IMR-90 (cell line): ENCODE results near the gene ERBB4. TPM values are rescaled to one million over a fixed set of nuclear protein-coding genes. Genes with fewer than 3 reads are reported as not detected.

Source experiments
- ATAC-seq: fragments of 200-7000 bp; cut with Tn5 transposase; 2 replicates; pipeline ENCODE4 v1.9.1; 2020; ENCODE audit warnings: low read depth, mild to moderate bottlenecking, moderate library complexity
- BruUV-seq: library from RNA; stranded (reverse); fragments of 400-500 nt; replicated peaks from 2 replicates; lab custom pipeline; 2021; lab: Mats Ljungman, UMichigan
- CTCF ChIA-PET: fragments of 300-600 bp; formaldehyde crosslinking; extraction: SDS; loops from one replicate; lab custom pipeline; 2021; ENCODE audit warnings: antibody characterized with exemption; lab: Yijun Ruan, JAX
- POLR2A ChIA-PET: fragments of 300-600 bp; sonication (Branson Sonifier 250); formaldehyde crosslinking; loops from one replicate; lab custom pipeline; 2022; ENCODE audit warnings: antibody characterized with exemption; ENCODE audit not compliant: unreplicated experiment; lab: Charles Lee
- DNase-seq: peaks from one replicate; pipeline ENCODE4 v3.0.0; 2013
- H2AFZ ChIP-seq: replicated peaks from 2 replicates; pipeline ENCODE3; 2013; ENCODE audit warnings: low read length, mild to moderate bottlenecking; ENCODE audit not compliant: poor library complexity
- H2AK5ac ChIP-seq: 2 replicates; pipeline ENCODE4 v1.6.1; 2013; ENCODE audit warnings: low read depth, low read length, inconsistent platforms
- H2AK9ac ChIP-seq: replicated peaks from 2 replicates; pipeline ENCODE3; 2013; ENCODE audit warnings: mild to moderate bottlenecking, low read depth, low read length, moderate library complexity; ENCODE audit not compliant: poor library complexity
- H2BK120ac ChIP-seq: 2 replicates; pipeline ENCODE4 v1.6.1; 2013; ENCODE audit warnings: low read depth, low read length, inconsistent platforms
- H2BK15ac ChIP-seq: 3 replicates; pipeline ENCODE4 v1.6.1; 2013; ENCODE audit warnings: low read depth, low read length, inconsistent platforms
- H2BK20ac ChIP-seq: 2 replicates; pipeline ENCODE4 v1.6.1; 2013; ENCODE audit warnings: low read depth, mild to moderate bottlenecking, inconsistent platforms, low read length, moderate library complexity
- H2BK5ac ChIP-seq: 2 replicates; pipeline ENCODE4 v1.6.1; 2013; ENCODE audit warnings: mild to moderate bottlenecking, low read depth, low read length, inconsistent platforms; ENCODE audit not compliant: poor library complexity, severe bottlenecking
- H3K14ac ChIP-seq: replicated peaks from 2 replicates; pipeline ENCODE4 v1.6.1; 2013; ENCODE audit warnings: low read depth, low read length, inconsistent platforms
- H3K18ac ChIP-seq: 2 replicates; pipeline ENCODE4 v1.6.1; 2013; ENCODE audit warnings: low read depth, low read length, control low read depth
- H3K23ac ChIP-seq: 2 replicates; pipeline ENCODE4 v1.6.1; 2013; ENCODE audit warnings: low read depth, low read length, inconsistent platforms
- H3K27ac ChIP-seq: 2 replicates; pipeline ENCODE4 v1.5.1; 2013; ENCODE audit warnings: mild to moderate bottlenecking, control low read depth, low read length; ENCODE audit not compliant: insufficient read depth
- H3K27me3 ChIP-seq: 2 replicates; pipeline ENCODE4 v1.6.1; 2013; ENCODE audit warnings: low read length; ENCODE audit not compliant: control insufficient read depth, insufficient read depth
- H3K36me3 ChIP-seq: 2 replicates; pipeline ENCODE4 v1.6.1; 2013; ENCODE audit warnings: low read length, mixed read lengths; ENCODE audit not compliant: control insufficient read depth, insufficient read depth
- H3K4ac ChIP-seq: 2 replicates; pipeline ENCODE4 v1.6.1; 2013; ENCODE audit warnings: low read depth, low read length, inconsistent platforms
- H3K4me1 ChIP-seq: 2 replicates; pipeline ENCODE4 v1.6.1; 2013; ENCODE audit warnings: low read length, mixed read lengths; ENCODE audit not compliant: control insufficient read depth, insufficient read depth
- H3K4me2 ChIP-seq: 2 replicates; pipeline ENCODE4 v1.6.1; 2013; ENCODE audit warnings: low read depth, mild to moderate bottlenecking, control low read depth, low read length, moderate library complexity
- H3K4me3 ChIP-seq: 2 replicates; pipeline ENCODE4 v1.5.1; 2013; ENCODE audit warnings: low read depth, mild to moderate bottlenecking, control low read depth, low read length, moderate library complexity; ENCODE audit not compliant: insufficient read depth
- H3K56ac ChIP-seq: 2 replicates; pipeline ENCODE4 v1.6.1; 2013; ENCODE audit warnings: low read length, inconsistent platforms; ENCODE audit not compliant: insufficient read depth; ENCODE audit errors: extremely low read depth
- H3K79me1 ChIP-seq, 2 experiments: 2 replicates each; pipeline ENCODE4 v1.6.1; 2013; ENCODE audit warnings: low read length in 2 of 2, inconsistent platforms in 1 of 2, low read depth in 1 of 2
- H3K9ac ChIP-seq: 2 replicates; pipeline ENCODE4 v1.6.1; 2013; ENCODE audit warnings: low read depth, low read length, control low read depth
- H3K9me1 ChIP-seq: 2 replicates; pipeline ENCODE4 v1.6.1; 2013; ENCODE audit warnings: low read length, inconsistent platforms; ENCODE audit not compliant: insufficient read depth
- H3K9me3 ChIP-seq: 2 replicates; pipeline ENCODE4 v1.6.1; 2013; ENCODE audit warnings: low read length; ENCODE audit not compliant: control insufficient read depth, insufficient read depth
- H4K20me1 ChIP-seq: 2 replicates; pipeline ENCODE4 v1.6.1; 2013; ENCODE audit warnings: low read length, inconsistent platforms; ENCODE audit not compliant: insufficient read depth
- H4K5ac ChIP-seq: 2 replicates; pipeline ENCODE4 v1.6.1; 2013; ENCODE audit warnings: mild to moderate bottlenecking, low read depth, low read length, control low read depth
- H4K8ac ChIP-seq, 2 experiments: 2 replicates each; pipeline ENCODE4 v1.6.1; 2013; ENCODE audit warnings: low read depth in 2 of 2, low read length in 2 of 2, control low read depth in 1 of 2, inconsistent platforms in 1 of 2
- H4K91ac ChIP-seq: 2 replicates; pipeline ENCODE4 v1.6.1; 2013; ENCODE audit warnings: low read depth, low read length, inconsistent platforms; ENCODE audit not compliant: insufficient read depth
- BHLHE40 ChIP-seq: fragments of 150-350 bp; IDR thresholded peaks from 2 replicates; pipeline ENCODE4 v1.6.1; 2016; ENCODE audit warnings: mild to moderate bottlenecking, low read depth, low read length
- CEBPB ChIP-seq: IDR thresholded peaks from 2 replicates; pipeline ENCODE4 v1.6.1; 2012; ENCODE audit warnings: low read depth, low read length, improper control_type of control experiment
- FOS ChIP-seq: fragments of 150-350 bp; IDR thresholded peaks from 2 replicates; pipeline ENCODE4 v1.6.1; 2016; ENCODE audit warnings: low read depth, low read length
- MAFK ChIP-seq: IDR thresholded peaks from 2 replicates; pipeline ENCODE4 v1.6.1; 2012; ENCODE audit warnings: low read depth, low read length, improper control_type of control experiment
- MAZ ChIP-seq: IDR thresholded peaks from 2 replicates; pipeline ENCODE4 v1.6.1; 2012; ENCODE audit warnings: low read depth, mild to moderate bottlenecking, low read length, improper control_type of control experiment, moderate library complexity, borderline replicate concordance
- MXI1 ChIP-seq: IDR thresholded peaks from 2 replicates; pipeline ENCODE4 v1.6.1; 2012; ENCODE audit warnings: low read depth, mild to moderate bottlenecking, low read length, moderate library complexity, borderline replicate concordance
- NFE2L2 ChIP-seq: fragments of 150-350 bp; IDR thresholded peaks from 2 replicates; pipeline ENCODE4 v1.6.1; 2016; ENCODE audit warnings: low read depth, mild to moderate bottlenecking, low read length
- POLR2A ChIP-seq: IDR thresholded peaks from 2 replicates; pipeline ENCODE4 v1.6.1; 2012; ENCODE audit warnings: mild to moderate bottlenecking, low read depth, low read length
- RAD21 ChIP-seq: IDR thresholded peaks from 2 replicates; pipeline ENCODE4 v1.6.1; 2012; ENCODE audit warnings: low read length, improper control_type of control experiment
- RCOR1 ChIP-seq: IDR thresholded peaks from 2 replicates; pipeline ENCODE4 v1.6.1; 2012; ENCODE audit warnings: mild to moderate bottlenecking, low read length, improper control_type of control experiment; ENCODE audit not compliant: insufficient replicate concordance
- RFX5 ChIP-seq: IDR thresholded peaks from 2 replicates; pipeline ENCODE4 v1.8.0; 2012; ENCODE audit warnings: low read depth, mild to moderate bottlenecking, low read length, moderate library complexity
- SMC3 ChIP-seq: fragments of 150-350 bp; IDR thresholded peaks from 2 replicates; pipeline ENCODE4 v1.6.1; 2016; ENCODE audit warnings: low read depth, mild to moderate bottlenecking, antibody characterized with exemption, low read length, moderate library complexity
- WGBS, 2 experiments: methylation state at CpG; one replicate each; pipeline versions ENCODE4 v1.1.5 to v1.1.7; 2013; ENCODE audit warnings: missing lambda C conversion rate in 2 of 2; ENCODE audit not compliant: insufficient read length in 1 of 2; ENCODE audit errors: extremely low coverage in 2 of 2; 5-methylcytosine and 5-hydroxymethylcytosine counted together
- dilution Hi-C: fragments of 300-500 bp; cut with HindIII; formaldehyde crosslinking; loops from one replicate; pipeline ENCODE4 v1.14.3; 2018; ENCODE audit warnings: low sequenced_read_pairs; ENCODE audit not compliant: unreplicated experiment
- in situ Hi-C: fragments of 300-500 bp; cut with MboI; formaldehyde crosslinking; loops from 3 replicates; pipeline ENCODE4 v1.14.3; 2019; ENCODE audit warnings: low sequenced_read_pairs, inconsistent platforms, mixed read lengths
- intact Hi-C: fragments of 100-400 bp; cut with micrococcal nuclease; formaldehyde crosslinking; loops from 2 replicates; pipeline ENCODE4 v1.10.0; 2022
- polyA plus RNA-seq, 3 experiments: library from polyadenylated mRNA; depleted of rRNA; stranded (reverse); fragments of >200 nt; gene quantifications; 2 replicates each; pipeline ENCODE4 v1.2.3, GENCODE V29; 2012; ENCODE audit warnings: low replicate concordance in 1 of 3
- total RNA-seq: library from RNA; depleted of rRNA; stranded (reverse); fragments of >200 nt; gene quantifications from 2 replicates; pipeline ENCODE4 v1.2.3, GENCODE V29; 2012
- TF ChIP-seq, protein P1 (sequence below): conservative IDR thresholded peaks from 2 replicates; pipeline ENCODE4 v1.5.1; 2012; ENCODE audit warnings: mild to moderate bottlenecking, low read depth, low read length, improper control_type of control experiment
- TF ChIP-seq, protein P2 (sequence below): fragments of 150-350 bp; IDR thresholded peaks from 2 replicates; pipeline ENCODE4 v1.6.1; 2017; ENCODE audit warnings: mild to moderate bottlenecking, antibody characterized with exemption, low read length, low read depth
- TF ChIP-seq, protein P3 (sequence below): fragments of 150-350 bp; IDR thresholded peaks from 2 replicates; pipeline ENCODE4 v1.6.1; 2016; ENCODE audit warnings: low read depth, mild to moderate bottlenecking, low read length, moderate library complexity, borderline replicate concordance

The ERBB4 gene
- total and polyA plus RNA-seq, 2 of the 4 experiments (the other 2 are of a cell fraction) = not detected

DNA sequence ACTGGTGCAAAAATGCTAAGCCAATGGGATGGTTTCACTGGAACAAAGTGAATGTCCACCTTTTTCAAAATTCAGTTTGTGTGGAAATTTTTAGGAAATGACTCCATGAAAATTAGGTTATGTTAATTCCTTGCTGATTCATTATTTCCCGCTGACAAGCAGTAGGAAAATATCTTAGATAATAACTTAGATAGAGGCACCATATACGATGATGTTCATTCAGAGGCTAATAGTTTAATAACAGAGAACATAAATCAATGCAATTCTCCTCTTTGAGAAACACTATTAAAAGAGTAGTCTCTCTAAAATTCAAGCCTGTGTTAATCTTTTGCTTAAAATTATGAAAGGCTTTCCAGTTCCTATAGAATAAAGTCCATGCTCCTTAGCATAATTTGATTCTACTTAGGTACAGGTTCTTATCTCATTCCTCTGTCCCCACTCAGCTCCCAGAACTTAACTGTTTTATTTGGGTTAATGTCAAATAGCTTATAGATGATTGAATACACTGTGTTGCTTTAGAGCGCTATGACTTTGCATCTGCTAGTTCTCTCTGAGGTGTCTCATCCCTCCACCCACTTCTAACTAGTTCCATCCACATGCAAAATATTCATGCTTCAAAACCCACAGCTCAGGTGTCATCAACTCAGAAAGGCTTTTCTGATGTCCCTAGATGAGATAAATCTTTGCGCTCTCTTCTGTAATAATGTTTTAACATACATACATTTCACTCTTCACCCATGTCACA, 503.6 kb downstream of the ERBB4 start:
- Histone ChIP-seq H3K9me3 (no peaks in the 10 kb centered on the region), H3K4ac (peak overlapping the region; percentile 66; the same call in 1 of the 2 replicates), H4K5ac (no peak overlapping the region), H2BK120ac (peak overlapping the region; percentile 52; the same call in 1 of the 2 replicates), H3K4me1 (0 out of 2 replicates have a peak, but pooled peaks cover 1% of the 10 kb centered on the region), H3K4me2 (no peak overlapping the region), H4K8ac (no peak overlapping the region), H2AFZ (no peak overlapping the region), H3K23ac (0 out of 2 replicates have a peak overlapping the region, but pooled peaks have one; percentile 31), H2AK5ac (no peak overlapping the region), H3K9ac (no peak overlapping the region), H2BK5ac (no peak overlapping the region), H3K27me3 (no peaks in the 10 kb centered on the region), H3K14ac (no peak overlapping the region; the same call in 1 of the 2 replicates), H3K9me1 (no peaks in the 10 kb centered on the region), H3K4me3 (no peak overlapping the region), H2AK9ac (no peak overlapping the region), H2BK20ac (peak overlapping the region; percentile 68), H3K18ac (no peak overlapping the region; the same call in 1 of the 2 replicates), H3K56ac (peak overlapping the region; percentile 3; the same call in 1 of the 2 replicates), H4K20me1 (no peaks in the 10 kb centered on the region), H3K79me1 (no peaks in the 10 kb centered on the region), H4K91ac (no peak overlapping the region), H3K27ac (no peak overlapping the region), H2BK15ac (0 out of 3 replicates have a peak overlapping the region, but pooled peaks have one; percentile 44), H3K36me3 (no peaks in the 10 kb centered on the region)
- ATAC-seq = no peak
- peak; percentile 30 for DNase-seq
- dilution Hi-C loops = no loop called here
- in situ Hi-C loops = no loop called here
- CTCF ChIA-PET = no interaction called here
- intact Hi-C loops = no loop called here
- BruUV-seq = no TSS peak
- POLR2A ChIA-PET = no interaction called here
- no CpG with 5 or more reads among the region's 4 CpGs for WGBS, 2 experiments
- TF ChIP-seq RFX5 (no peak), FOS (no peak), NFE2L2 (no peak), RAD21 (no peak), SMC3 (no peak), RCOR1 (no peak), POLR2A (no peak), MXI1 (no peak), MAZ (no peak), MAFK (no peak), CEBPB (no peak), BHLHE40 (no peak)
- TF ChIP-seq, protein P1, sequence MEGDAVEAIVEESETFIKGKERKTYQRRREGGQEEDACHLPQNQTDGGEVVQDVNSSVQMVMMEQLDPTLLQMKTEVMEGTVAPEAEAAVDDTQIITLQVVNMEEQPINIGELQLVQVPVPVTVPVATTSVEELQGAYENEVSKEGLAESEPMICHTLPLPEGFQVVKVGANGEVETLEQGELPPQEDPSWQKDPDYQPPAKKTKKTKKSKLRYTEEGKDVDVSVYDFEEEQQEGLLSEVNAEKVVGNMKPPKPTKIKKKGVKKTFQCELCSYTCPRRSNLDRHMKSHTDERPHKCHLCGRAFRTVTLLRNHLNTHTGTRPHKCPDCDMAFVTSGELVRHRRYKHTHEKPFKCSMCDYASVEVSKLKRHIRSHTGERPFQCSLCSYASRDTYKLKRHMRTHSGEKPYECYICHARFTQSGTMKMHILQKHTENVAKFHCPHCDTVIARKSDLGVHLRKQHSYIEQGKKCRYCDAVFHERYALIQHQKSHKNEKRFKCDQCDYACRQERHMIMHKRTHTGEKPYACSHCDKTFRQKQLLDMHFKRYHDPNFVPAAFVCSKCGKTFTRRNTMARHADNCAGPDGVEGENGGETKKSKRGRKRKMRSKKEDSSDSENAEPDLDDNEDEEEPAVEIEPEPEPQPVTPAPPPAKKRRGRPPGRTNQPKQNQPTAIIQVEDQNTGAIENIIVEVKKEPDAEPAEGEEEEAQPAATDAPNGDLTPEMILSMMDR = no peak
- TF ChIP-seq, protein P2, sequence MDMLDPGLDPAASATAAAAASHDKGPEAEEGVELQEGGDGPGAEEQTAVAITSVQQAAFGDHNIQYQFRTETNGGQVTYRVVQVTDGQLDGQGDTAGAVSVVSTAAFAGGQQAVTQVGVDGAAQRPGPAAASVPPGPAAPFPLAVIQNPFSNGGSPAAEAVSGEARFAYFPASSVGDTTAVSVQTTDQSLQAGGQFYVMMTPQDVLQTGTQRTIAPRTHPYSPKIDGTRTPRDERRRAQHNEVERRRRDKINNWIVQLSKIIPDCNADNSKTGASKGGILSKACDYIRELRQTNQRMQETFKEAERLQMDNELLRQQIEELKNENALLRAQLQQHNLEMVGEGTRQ = no peak
- TF ChIP-seq, protein P3, sequence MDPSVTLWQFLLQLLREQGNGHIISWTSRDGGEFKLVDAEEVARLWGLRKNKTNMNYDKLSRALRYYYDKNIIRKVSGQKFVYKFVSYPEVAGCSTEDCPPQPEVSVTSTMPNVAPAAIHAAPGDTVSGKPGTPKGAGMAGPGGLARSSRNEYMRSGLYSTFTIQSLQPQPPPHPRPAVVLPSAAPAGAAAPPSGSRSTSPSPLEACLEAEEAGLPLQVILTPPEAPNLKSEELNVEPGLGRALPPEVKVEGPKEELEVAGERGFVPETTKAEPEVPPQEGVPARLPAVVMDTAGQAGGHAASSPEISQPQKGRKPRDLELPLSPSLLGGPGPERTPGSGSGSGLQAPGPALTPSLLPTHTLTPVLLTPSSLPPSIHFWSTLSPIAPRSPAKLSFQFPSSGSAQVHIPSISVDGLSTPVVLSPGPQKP = no peak
